ENCODE data around the gene RENBP. TPM values are rescaled to one million over a fixed set of nuclear protein-coding genes. Genes with fewer than 3 reads are reported as not detected.

Gene RENBP
- total and polyA plus RNA-seq, 9 of the 15 experiments (the other 6 are each of a cell fraction or from before 2014, with no cell fraction given) = 0.07 to 14.8 (median 10.6) TPM; not detected in 1

DNA sequence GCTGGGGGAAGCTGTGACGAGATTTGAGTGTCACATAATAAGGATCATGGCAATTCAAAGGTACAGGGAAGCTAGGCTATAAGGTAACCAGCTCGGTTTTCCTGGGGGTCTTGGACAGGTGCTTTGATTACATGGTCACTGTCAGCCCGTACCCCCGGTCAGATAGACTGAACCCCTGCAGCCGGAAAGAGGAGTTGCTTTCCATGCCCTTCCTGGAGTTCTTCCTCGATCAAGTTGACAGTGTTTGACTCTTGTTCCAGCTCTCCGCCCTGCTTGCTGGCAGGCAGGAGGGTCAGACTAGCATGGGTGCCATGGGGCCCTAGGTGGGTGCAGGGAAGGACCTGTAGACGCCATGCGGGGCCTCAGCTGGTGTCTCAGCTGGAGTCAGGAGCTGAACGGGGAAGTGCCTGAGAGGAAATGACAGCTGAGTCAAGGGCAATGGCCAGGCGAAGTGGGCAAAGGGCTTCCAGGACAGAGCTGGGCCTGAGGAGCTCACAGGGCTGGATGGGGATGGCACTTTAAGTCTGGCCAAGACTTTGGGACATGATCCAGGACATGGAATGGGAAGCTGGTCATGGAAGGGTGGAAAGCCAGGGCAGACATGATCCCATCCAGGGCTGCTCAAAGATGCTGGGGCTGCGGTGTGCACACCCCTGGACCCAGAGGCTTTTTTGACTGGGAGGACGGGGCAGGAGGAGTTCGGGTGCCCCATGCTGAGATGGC is 29.7 kb upstream of the RENBP start (continued):
- TF ChIP-seq, protein P1, sequence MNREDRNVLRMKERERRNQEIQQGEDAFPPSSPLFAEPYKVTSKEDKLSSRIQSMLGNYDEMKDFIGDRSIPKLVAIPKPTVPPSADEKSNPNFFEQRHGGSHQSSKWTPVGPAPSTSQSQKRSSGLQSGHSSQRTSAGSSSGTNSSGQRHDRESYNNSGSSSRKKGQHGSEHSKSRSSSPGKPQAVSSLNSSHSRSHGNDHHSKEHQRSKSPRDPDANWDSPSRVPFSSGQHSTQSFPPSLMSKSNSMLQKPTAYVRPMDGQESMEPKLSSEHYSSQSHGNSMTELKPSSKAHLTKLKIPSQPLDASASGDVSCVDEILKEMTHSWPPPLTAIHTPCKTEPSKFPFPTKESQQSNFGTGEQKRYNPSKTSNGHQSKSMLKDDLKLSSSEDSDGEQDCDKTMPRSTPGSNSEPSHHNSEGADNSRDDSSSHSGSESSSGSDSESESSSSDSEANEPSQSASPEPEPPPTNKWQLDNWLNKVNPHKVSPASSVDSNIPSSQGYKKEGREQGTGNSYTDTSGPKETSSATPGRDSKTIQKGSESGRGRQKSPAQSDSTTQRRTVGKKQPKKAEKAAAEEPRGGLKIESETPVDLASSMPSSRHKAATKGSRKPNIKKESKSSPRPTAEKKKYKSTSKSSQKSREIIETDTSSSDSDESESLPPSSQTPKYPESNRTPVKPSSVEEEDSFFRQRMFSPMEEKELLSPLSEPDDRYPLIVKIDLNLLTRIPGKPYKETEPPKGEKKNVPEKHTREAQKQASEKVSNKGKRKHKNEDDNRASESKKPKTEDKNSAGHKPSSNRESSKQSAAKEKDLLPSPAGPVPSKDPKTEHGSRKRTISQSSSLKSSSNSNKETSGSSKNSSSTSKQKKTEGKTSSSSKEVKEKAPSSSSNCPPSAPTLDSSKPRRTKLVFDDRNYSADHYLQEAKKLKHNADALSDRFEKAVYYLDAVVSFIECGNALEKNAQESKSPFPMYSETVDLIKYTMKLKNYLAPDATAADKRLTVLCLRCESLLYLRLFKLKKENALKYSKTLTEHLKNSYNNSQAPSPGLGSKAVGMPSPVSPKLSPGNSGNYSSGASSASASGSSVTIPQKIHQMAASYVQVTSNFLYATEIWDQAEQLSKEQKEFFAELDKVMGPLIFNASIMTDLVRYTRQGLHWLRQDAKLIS (CRISPR knock-in tag; IDR thresholded peaks at IDR 0.05) = 0 out of 2 replicates have a peak, but pooled peaks have one; percentile 29
- peak; percentile 58; the same call in 1 of the 2 replicates for TF ChIP-seq TFAP4 (CRISPR knock-in tag; IDR thresholded peaks at IDR 0.05; ENCODE audit: borderline replicate concordance)
- TF ChIP-seq PRPF4 (IDR thresholded peaks at IDR 0.05; ENCODE audit: insufficient read depth, low read depth, low read length, poor library complexity, severe bottlenecking) = no peak
- no peak for TF ChIP-seq NR2C2 (CRISPR knock-in tag; IDR thresholded peaks at IDR 0.05)
- no peak for TF ChIP-seq NR2C2 (tag; IDR thresholded peaks at IDR 0.05)
- TF ChIP-seq, protein P2, sequence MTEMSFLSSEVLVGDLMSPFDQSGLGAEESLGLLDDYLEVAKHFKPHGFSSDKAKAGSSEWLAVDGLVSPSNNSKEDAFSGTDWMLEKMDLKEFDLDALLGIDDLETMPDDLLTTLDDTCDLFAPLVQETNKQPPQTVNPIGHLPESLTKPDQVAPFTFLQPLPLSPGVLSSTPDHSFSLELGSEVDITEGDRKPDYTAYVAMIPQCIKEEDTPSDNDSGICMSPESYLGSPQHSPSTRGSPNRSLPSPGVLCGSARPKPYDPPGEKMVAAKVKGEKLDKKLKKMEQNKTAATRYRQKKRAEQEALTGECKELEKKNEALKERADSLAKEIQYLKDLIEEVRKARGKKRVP (CRISPR knock-in tag; IDR thresholded peaks at IDR 0.05) = no peak
- no peak for TF ChIP-seq NR2F6 (CRISPR knock-in tag; IDR thresholded peaks at IDR 0.05)
- no peak for TF ChIP-seq ZNF311 (CRISPR knock-in tag; IDR thresholded peaks at IDR 0.05)
- no peak for TF ChIP-seq ASH1L (IDR thresholded peaks at IDR 0.05; ENCODE audit: borderline replicate concordance, low read depth, partially characterized antibody)
- TF ChIP-seq HOXB6 (CRISPR knock-in tag; IDR thresholded peaks at IDR 0.05; ENCODE audit: borderline replicate concordance) = no peak
